Measurements from ENCODE around the gene TENM4.

GRCh38 chr11:78763664-78764063 is 677.2 kb downstream of the TENM4 start:
- no peak for TF ChIP-seq TARDBP (IDR thresholded peaks at IDR 0.05)
- TF ChIP-seq L3MBTL2 (conservative IDR thresholded peaks at IDR 0.05), result no peak

Data from HEK293T (cell line).